Bronchial epithelial cell (primary cell): ENCODE data around the gene ATXN2. TPM values are rescaled to one million over a fixed set of nuclear protein-coding genes. Genes with fewer than 3 reads are reported as not detected.

Experiments
- DNase-seq: peaks from one replicate; pipeline ENCODE4 v3.0.0-alpha.2; 2010; ENCODE audit warnings: low read depth
- FAIRE-seq: peaks from 2 replicates; lab custom pipeline; 2011; peaks lifted over from hg19 to GRCh38; lab: Jason Lieb, UNC
- H3K27me3 ChIP-seq: 2 replicates; pipeline ENCODE4 v1.5.1; 2011; ENCODE audit warnings: low read length; ENCODE audit not compliant: control insufficient read depth, insufficient read depth
- H3K36me3 ChIP-seq: 2 replicates; pipeline ENCODE4 v1.5.1; 2011; ENCODE audit warnings: low read length; ENCODE audit not compliant: control insufficient read depth, insufficient read depth
- H3K4me3 ChIP-seq: 2 replicates; pipeline ENCODE4 v1.5.1; 2011; ENCODE audit warnings: mild to moderate bottlenecking, low read depth, low read length, control low read depth
- CTCF ChIP-seq: IDR thresholded peaks from 2 replicates; pipeline ENCODE4 v1.5.1; 2011; ENCODE audit warnings: mild to moderate bottlenecking, moderate library complexity, low read length, control low read depth, inconsistent platforms; ENCODE audit not compliant: insufficient read depth, severe bottlenecking
- total RNA-seq: library from RNA; depleted of rRNA; stranded (reverse); fragments of >200 nt; gene quantifications from 2 replicates; pipeline ENCODE4 v1.2.1, GENCODE V29; 2014

ATXN2 gene
- total RNA-seq, 1 donor from 2014 or later = 8.7 TPM

GRCh38 chr12:111424793-111425251 is 174.3 kb downstream of the ATXN2 start:
- no peaks in the 10 kb centered on the region for H3K27me3 ChIP-seq
- TF ChIP-seq CTCF = no peak
- no peak overlapping the region for H3K4me3 ChIP-seq
- FAIRE-seq = no peak
- no peaks in the 10 kb centered on the region for H3K36me3 ChIP-seq
- no peak for DNase-seq

GRCh38 chr12:111424189-111424792 is 174.8 kb downstream of the ATXN2 start:
- no peaks in the 10 kb centered on the region for H3K27me3 ChIP-seq
- DNase-seq (no peak), FAIRE-seq (no peak)
- no peak for TF ChIP-seq CTCF
- no peaks in the 10 kb centered on the region for H3K36me3 ChIP-seq
- no peak overlapping the region for H3K4me3 ChIP-seq

GRCh38 chr12:111420494-111420893 is 178.6 kb downstream of the ATXN2 start:
- Histone ChIP-seq H3K36me3 (no peaks in the 10 kb centered on the region), H3K4me3 (no peak overlapping the region), H3K27me3 (no peaks in the 10 kb centered on the region)
- no peak for TF ChIP-seq CTCF
- no peak for DNase-seq
- no peak for FAIRE-seq

- no peak for TF ChIP-seq CTCF
- DNase-seq = no peak
- Histone ChIP-seq H3K27me3 (no peaks in the 10 kb centered on the region), H3K4me3 (no peak overlapping the region), H3K36me3 (no peaks in the 10 kb centered on the region)
- no peak for FAIRE-seq
These were observed 179.3 kb downstream of the ATXN2 start for GRCh38 chr12:111419784-111420183.

- H3K27me3 ChIP-seq = no peaks in the 10 kb centered on the region
- no peak overlapping the region for H3K4me3 ChIP-seq
- no peak for FAIRE-seq
- no peak for DNase-seq
- H3K36me3 ChIP-seq = no peaks in the 10 kb centered on the region
- no peak for TF ChIP-seq CTCF
These were observed 180.6 kb downstream of the ATXN2 start for GRCh38 chr12:111418594-111418880.
